Measurements from ENCODE around the gene CLPSL2. TPM values are rescaled to one million over a fixed set of nuclear protein-coding genes. Genes with fewer than 3 reads are reported as not detected.

CLPSL2 gene
- total and polyA plus RNA-seq, 8 donors, result not detected

DNA sequence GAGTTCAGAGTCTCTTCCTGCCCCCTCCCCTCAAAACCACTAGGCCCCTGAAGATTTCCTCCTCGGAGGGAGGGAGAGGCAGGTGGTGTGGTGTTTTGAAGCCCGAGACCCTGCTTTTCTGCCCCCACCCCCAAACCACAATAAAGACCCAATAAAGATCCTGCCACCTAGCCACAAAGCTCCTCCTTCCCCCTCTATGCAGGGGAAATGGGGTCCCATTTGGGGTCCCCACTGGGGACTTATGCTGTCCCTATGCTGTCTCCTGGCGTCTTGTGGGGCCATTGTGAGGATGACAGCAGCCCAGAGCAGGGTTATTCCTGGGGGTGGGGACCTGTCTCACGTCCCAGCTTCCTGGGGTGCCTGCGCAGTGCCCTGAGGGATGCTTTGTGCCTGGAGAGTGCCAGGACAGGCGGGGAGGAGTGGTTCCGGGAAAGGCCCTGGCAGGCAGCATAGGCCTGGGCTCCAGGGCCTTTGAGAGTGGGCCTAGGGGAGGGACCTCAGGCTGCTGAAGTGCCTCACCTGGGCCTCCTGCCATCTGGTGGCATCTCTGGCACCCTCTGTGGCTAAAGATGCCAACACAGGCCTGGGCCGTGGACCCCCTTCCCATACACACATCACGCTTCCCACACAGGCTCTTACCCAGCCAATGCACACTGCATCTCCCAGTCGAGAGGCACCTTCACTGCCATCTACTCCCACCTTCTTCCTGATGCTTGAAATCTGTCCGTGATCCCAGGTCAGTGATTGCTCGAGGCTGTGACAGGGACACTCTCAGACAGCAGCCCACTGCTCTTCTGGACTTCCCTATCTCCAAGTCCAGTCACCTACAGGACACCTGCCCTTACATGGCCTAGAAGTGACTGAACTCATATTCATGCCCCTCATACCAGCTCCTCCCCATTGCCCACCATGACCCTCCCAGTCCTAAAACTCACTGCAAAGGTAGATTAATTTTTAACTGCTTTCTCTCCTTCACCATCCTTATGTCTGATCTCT is 47.4 kb upstream of the CLPSL2 start:
- Histone ChIP-seq H3K4me1 (peaks cover 82 to 92% (median 90%) of the 10 kb centered on the region in 4 donors), H3K9me3 (no peaks in the 10 kb centered on the region), H3K27me3 (no peaks in the 10 kb centered on the region), H3K36me3 (no peaks in the 10 kb centered on the region), H3K27ac (peak overlapping the region; percentile 98 to 100 (median 100)), H3K4me3 (peak overlapping the region in 3 of 4 donors; percentile 38 to 50 (median 49))
- no peak for TF ChIP-seq EP300 (IDR thresholded peaks at IDR 0.05)
- peak in 2 of 3 donors; percentile 26 to 55 for TF ChIP-seq POLR2AphosphoS5 (IDR thresholded peaks at IDR 0.05)
- DNase-seq, result peak; percentile 38 to 41
- 64 to 70% (median 65%) methylated on average over 12 of the region's 12 CpGs for WGBS, 5 donors
- intact Hi-C loops (cut with DNase I; ENCODE audit: low total_unique reads), result no loop called here

- no peaks in the 10 kb centered on the region for H3K27me3 ChIP-seq
- H3K4me3 ChIP-seq, result no peak overlapping the region
- H3K27ac ChIP-seq, result peak overlapping the region; percentile 98 to 100 (median 100)
- TF ChIP-seq CTCF (IDR thresholded peaks at IDR 0.05), result no peak
- no peak for TF ChIP-seq POLR2A (IDR thresholded peaks at IDR 0.05)
- TF ChIP-seq EP300 (IDR thresholded peaks at IDR 0.05), result no peak
- TF ChIP-seq POLR2AphosphoS5 (IDR thresholded peaks at IDR 0.05), result peak in 2 of 3 donors; percentile 16 to 66
- 22 to 53% (median 45%) methylated on average over 2 of the region's 2 CpGs for WGBS, 5 donors
- no peak for DNase-seq
- intact Hi-C loops (cut with DNase I; ENCODE audit: low total_unique reads), result loop anchor here (5.0 kb wide), 1 partner anchor 42 kb away; the partner anchor contains the start of gene FKBP5
- H3K4me1 ChIP-seq, result peaks cover 75 to 92% (median 88%) of the 10 kb centered on the region in 4 donors
- H3K36me3 ChIP-seq, result no peaks in the 10 kb centered on the region
- H3K9me3 ChIP-seq, result no peaks in the 10 kb centered on the region
Observed at GRCh38 chr6:35729722-35730121, 46.7 kb upstream of the CLPSL2 start.

GRCh38 chr6:35730745-35731413 is 45.5 kb upstream of the CLPSL2 start:
- no peak for TF ChIP-seq CTCF (IDR thresholded peaks at IDR 0.05)
- TF ChIP-seq POLR2AphosphoS5 (IDR thresholded peaks at IDR 0.05), result peak in 1 of 3 donors; percentile 47
- no peaks in the 10 kb centered on the region for H3K36me3 ChIP-seq
- WGBS, 5 donors, result 15 to 30% (median 24%) methylated on average over 14 to 15 of the region's 15 CpGs
- DNase-seq, result no peak
- H3K27me3 ChIP-seq, result no peaks in the 10 kb centered on the region
- H3K27ac ChIP-seq, result peak overlapping the region; percentile 79 to 100 (median 100)
- peaks cover 76 to 92% (median 87%) of the 10 kb centered on the region in 4 donors for H3K4me1 ChIP-seq
- H3K4me3 ChIP-seq, result peak overlapping the region; percentile 43 to 70 (median 56)
- intact Hi-C loops (cut with DNase I; ENCODE audit: low total_unique reads), result loop anchor here (5.0 kb wide), 1 partner anchor 44 kb away; the partner anchor contains the start of gene FKBP5
- no peaks in the 10 kb centered on the region for H3K9me3 ChIP-seq

- WGBS, 5 donors, result 0 to 2% (median 0%) methylated on average over 6 to 23 of the region's 23 CpGs
- DNase-seq, result peak; percentile 93 to 96
- no peaks in the 10 kb centered on the region for H3K27me3 ChIP-seq
- H3K4me3 ChIP-seq, result peak overlapping the region; percentile 43 to 70 (median 56)
- no peaks in the 10 kb centered on the region for H3K9me3 ChIP-seq
- H3K36me3 ChIP-seq, result no peaks in the 10 kb centered on the region
- H3K4me1 ChIP-seq, result peaks cover 76 to 92% (median 87%) of the 10 kb centered on the region in 4 donors
- intact Hi-C loops (cut with DNase I; ENCODE audit: low total_unique reads), result loop anchor here (5.0 kb wide), 1 partner anchor 44 kb away; the partner anchor contains the start of gene FKBP5
- H3K27ac ChIP-seq, result peak overlapping the region; percentile 98 to 100 (median 100)
- no peak for TF ChIP-seq CTCF (IDR thresholded peaks at IDR 0.05)
- TF ChIP-seq POLR2A (IDR thresholded peaks at IDR 0.05), result peak in 1 of 4 donors; percentile 44
- no peak for TF ChIP-seq EP300 (IDR thresholded peaks at IDR 0.05)
- peak; percentile 77 to 95 (median 90) for TF ChIP-seq POLR2AphosphoS5 (IDR thresholded peaks at IDR 0.05)
Observed at GRCh38 chr6:35731414-35731735, 45.0 kb upstream of the CLPSL2 start.

Measured in stomach (tissue), 9 donors.